ENCODE measurements around the gene ZNF718.
"Not testable (repeated sequence)": the region's sequence is repeated elsewhere in the genome, so short reads cannot be mapped to it uniquely, and the experiment has no call there.

The ZNF718 gene

DNA sequence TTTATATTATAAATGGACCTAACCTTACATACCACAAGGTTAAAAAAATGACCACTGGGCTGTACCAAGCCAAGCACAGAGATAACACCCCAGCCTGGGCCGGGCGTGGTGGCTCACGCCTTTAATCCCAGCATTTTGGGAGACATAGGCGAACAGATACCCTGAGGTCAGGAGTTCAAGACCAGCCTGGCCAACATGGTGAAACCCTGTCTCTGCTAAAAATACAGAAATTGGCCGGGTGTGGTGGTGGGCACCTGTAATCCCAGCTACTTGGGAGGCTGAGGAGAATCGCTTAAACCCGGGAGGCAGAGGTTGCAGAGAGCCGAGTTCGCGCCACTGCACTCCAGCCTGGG lies 403 bp upstream of the ZNF718 start:
- Mint-ChIP-seq H3K36me3 (ENCODE audit: low read depth) (peaks cover 47% of the 10 kb centered on the region), H3K4me1 (ENCODE audit: low read depth) (peaks cover 16% of the 10 kb centered on the region), H3K27ac (peak overlapping the region; percentile 100), H3K4me3 (peak overlapping the region; percentile 96), H3K9me3 (peaks cover 37% of the 10 kb centered on the region)
- DNase-seq (ENCODE audit: low spot score); H3K27me3 Mint-ChIP-seq (ENCODE audit: low read depth): not testable (repeated sequence)

DNA sequence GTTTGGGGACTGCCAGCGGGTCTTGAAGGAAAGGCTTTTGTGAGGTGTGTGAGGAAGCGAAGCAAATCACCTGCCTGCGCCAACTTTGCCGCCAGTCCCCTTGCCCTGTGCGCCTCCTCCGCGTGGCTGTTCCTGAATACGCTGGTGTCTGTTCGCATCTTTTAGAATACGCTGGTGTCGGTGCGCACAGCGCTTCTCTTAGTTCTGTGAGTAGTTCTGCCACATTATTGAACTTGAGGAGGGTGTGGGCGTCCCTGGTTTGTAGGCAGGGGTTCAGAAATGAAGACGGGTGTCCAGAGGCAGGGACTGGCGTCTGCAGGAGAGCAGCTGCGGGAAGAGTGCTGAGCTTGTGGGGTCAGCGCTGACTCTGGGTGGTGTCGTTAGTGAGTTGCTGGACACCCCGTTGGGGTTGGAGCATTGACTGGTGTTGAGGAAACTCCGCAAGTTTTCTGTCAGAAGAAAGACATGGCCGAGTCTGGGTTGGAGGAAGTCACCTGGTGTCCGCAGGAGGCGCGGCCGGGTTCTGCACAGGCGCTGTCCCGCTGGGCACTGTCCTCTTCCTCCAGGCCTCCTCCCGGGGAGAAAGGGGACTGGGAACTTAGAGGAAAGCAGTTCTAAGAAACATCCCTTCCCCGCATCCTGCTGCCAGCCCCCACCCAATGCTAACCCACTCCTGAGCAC lies 930 bp downstream of the ZNF718 start:
- peaks cover 16% of the 10 kb centered on the region for H3K4me1 Mint-ChIP-seq (ENCODE audit: low read depth)
- no peaks in the 10 kb centered on the region for H3K27me3 Mint-ChIP-seq (ENCODE audit: low read depth)
- H3K27ac Mint-ChIP-seq, result peak overlapping the region; percentile 100
- peaks cover 47% of the 10 kb centered on the region for H3K36me3 Mint-ChIP-seq (ENCODE audit: low read depth)
- H3K9me3 Mint-ChIP-seq, result peaks cover 33% of the 10 kb centered on the region
- peak; percentile 25 for DNase-seq (ENCODE audit: low spot score)
- peak overlapping the region; percentile 96 for H3K4me3 Mint-ChIP-seq

DNA sequence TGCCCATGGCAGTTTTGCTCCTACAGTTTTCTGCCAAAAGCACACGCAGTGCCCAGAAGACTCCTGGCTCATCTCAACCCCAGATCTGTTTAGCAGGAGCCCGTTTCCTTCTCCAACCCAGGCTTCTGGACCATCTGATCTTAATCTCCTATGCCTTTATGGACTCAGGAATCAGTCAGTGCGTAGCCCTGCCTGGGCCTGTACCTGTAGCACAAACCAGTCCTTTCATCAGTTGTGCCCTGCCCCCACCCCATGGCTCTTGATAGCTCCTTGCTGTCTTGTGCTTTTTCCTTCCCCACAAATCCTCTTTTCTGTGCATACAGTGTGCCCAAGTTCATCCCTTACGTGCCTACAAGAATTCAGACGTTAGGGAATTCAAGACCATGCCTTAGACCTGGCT lies 1.5 kb downstream of the ZNF718 start:
- no peak for DNase-seq (ENCODE audit: low spot score)
- peaks cover 46% of the 10 kb centered on the region for H3K36me3 Mint-ChIP-seq (ENCODE audit: low read depth)
- peaks cover 27% of the 10 kb centered on the region for H3K9me3 Mint-ChIP-seq
- peaks cover 16% of the 10 kb centered on the region for H3K4me1 Mint-ChIP-seq (ENCODE audit: low read depth)
- peak overlapping the region; percentile 100 for H3K27ac Mint-ChIP-seq
- no peaks in the 10 kb centered on the region for H3K27me3 Mint-ChIP-seq (ENCODE audit: low read depth)
- peak overlapping the region; percentile 96 for H3K4me3 Mint-ChIP-seq

DNA sequence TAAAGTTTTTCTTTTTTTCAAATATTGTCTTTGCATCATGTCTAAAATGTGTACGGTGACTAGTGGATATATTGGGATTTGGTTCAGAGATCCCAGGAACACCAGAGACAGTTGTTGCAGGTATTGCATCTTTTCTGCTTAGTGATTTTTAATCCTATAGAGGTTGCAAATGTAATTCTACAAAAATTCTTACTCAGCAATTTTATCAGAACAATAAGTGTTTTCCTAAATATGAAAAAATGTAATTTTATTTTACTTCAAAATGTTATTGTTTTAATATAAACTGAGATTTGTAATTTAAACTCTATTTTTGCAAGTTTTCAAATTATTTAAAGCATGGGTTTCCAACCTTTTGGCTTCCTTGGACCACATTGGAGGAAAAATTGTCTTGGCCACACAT lies 8.2 kb downstream of the ZNF718 start:
- Mint-ChIP-seq H3K27ac (no peak overlapping the region), H3K27me3 (ENCODE audit: low read depth) (no peaks in the 10 kb centered on the region), H3K4me1 (ENCODE audit: low read depth) (peaks cover 2% of the 10 kb centered on the region), H3K9me3 (peaks cover 30% of the 10 kb centered on the region), H3K4me3 (no peak overlapping the region), H3K36me3 (ENCODE audit: low read depth) (peaks cover 41% of the 10 kb centered on the region)
- DNase-seq (ENCODE audit: low spot score), result no peak

DNA sequence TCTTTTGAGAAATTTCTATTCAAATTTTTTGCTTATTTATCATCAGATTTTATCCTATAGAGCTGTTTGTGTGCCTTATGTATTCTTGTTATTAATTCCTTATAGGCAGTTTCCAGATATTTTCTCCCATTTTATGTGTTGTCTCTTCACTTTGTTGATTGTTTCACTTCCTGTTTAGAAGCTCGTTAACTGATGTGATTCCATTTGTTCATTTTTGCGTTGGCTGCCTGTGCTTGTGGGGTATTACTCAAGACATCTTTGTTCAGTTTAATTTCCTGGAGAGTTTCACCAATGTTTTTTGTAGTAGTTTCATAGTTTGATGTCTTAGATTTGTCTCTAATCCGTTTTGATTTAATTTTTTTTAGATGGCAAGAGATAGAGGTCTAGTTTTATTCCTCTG lies 14.6 kb downstream of the ZNF718 start:
- Mint-ChIP-seq H3K9me3 (peaks cover 77% of the 10 kb centered on the region), H3K27me3 (ENCODE audit: low read depth) (no peaks in the 10 kb centered on the region), H3K4me1 (ENCODE audit: low read depth) (peaks cover 2% of the 10 kb centered on the region), H3K36me3 (ENCODE audit: low read depth) (peaks cover 91% of the 10 kb centered on the region), H3K4me3 (no peak overlapping the region), H3K27ac (no peak overlapping the region)
- DNase-seq (ENCODE audit: low spot score), result no peak

- H3K4me1 Mint-ChIP-seq (ENCODE audit: low read depth), result peaks cover 2% of the 10 kb centered on the region
- peaks cover 93% of the 10 kb centered on the region for H3K36me3 Mint-ChIP-seq (ENCODE audit: low read depth)
- H3K9me3 Mint-ChIP-seq, result peaks cover 81% of the 10 kb centered on the region
- DNase-seq (ENCODE audit: low spot score), result no peak
- no peak overlapping the region for H3K27ac Mint-ChIP-seq
- H3K27me3 Mint-ChIP-seq (ENCODE audit: low read depth), result no peaks in the 10 kb centered on the region
- no peak overlapping the region for H3K4me3 Mint-ChIP-seq
These were observed 15.4 kb downstream of the ZNF718 start for GRCh38 chr4:139691-140090.

GRCh38 chr4:146621-147020 lies 22.3 kb downstream of the ZNF718 start:
- Mint-ChIP-seq H3K4me3 (no peak overlapping the region), H3K4me1 (ENCODE audit: low read depth) (no peaks in the 10 kb centered on the region), H3K9me3 (peaks cover 54% of the 10 kb centered on the region), H3K36me3 (ENCODE audit: low read depth) (peaks cover 75% of the 10 kb centered on the region), H3K27ac (no peak overlapping the region), H3K27me3 (ENCODE audit: low read depth) (no peaks in the 10 kb centered on the region)
- DNase-seq (ENCODE audit: low spot score), result no peak

DNA sequence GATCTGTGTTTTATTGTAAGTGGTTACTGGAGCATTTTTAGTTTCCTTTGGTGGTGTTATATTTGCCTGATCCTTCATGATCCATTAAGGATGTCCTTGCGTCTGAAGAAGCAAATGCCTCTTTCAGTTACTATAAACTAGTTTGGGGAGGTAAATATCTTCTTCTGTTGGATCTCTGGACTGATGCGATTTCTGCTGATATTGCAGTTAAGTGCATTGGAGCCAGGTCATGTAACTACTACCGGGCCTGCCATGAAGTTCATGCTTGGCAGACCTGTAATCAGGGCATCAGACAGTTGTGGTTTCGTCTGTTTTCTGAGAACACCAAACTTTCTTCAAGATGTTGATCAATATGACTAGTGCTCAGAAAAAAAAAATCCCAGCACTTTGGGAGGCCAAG lies 22.9 kb downstream of the ZNF718 start:
- Mint-ChIP-seq H3K36me3 (ENCODE audit: low read depth) (peaks cover 72% of the 10 kb centered on the region), H3K27me3 (ENCODE audit: low read depth) (no peaks in the 10 kb centered on the region), H3K4me1 (ENCODE audit: low read depth) (no peaks in the 10 kb centered on the region), H3K4me3 (no peak overlapping the region), H3K27ac (no peak overlapping the region), H3K9me3 (peaks cover 52% of the 10 kb centered on the region)
- DNase-seq (ENCODE audit: low spot score), result no peak

GRCh38 chr4:161496-162284 lies 37.4 kb downstream of the ZNF718 start:
- Mint-ChIP-seq H3K9me3 (peaks cover 55% of the 10 kb centered on the region), H3K36me3 (ENCODE audit: low read depth) (peaks cover 42% of the 10 kb centered on the region), H3K27me3 (ENCODE audit: low read depth) (no peaks in the 10 kb centered on the region), H3K4me1 (ENCODE audit: low read depth) (no peaks in the 10 kb centered on the region), H3K4me3 (no peak overlapping the region), H3K27ac (no peak overlapping the region)
- no peak for DNase-seq (ENCODE audit: low spot score)

GRCh38 chr4:169640-170039 lies 45.3 kb downstream of the ZNF718 start:
- not testable (repeated sequence) for H3K4me1 Mint-ChIP-seq (ENCODE audit: low read depth)
- peaks cover 58% of the 10 kb centered on the region for H3K9me3 Mint-ChIP-seq

DNA sequence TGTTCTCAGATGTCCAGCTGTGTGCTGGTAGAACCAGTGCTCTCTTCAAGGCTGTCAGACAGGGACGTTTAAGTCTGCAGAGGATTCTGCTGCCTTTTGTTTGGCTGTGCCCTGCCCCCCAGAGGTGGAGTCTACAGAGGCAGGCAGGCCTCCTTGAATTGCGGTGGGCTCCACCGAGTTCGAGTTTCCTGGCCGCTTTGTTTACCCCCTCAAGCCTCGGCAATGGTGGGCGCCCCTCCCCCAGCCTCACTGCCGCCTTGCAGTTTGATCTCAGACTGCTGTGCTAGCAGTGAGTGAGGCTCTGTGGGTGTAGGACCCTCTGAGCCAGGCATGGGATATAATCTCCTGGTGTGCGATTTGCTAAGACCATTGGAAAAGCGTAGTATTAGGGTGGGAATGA lies 47.0 kb downstream of the ZNF718 start:
- H3K4me1 Mint-ChIP-seq (ENCODE audit: low read depth); H3K4me3 Mint-ChIP-seq; DNase-seq (ENCODE audit: low spot score); H3K27me3 Mint-ChIP-seq (ENCODE audit: low read depth); H3K27ac Mint-ChIP-seq: not testable (repeated sequence)
- H3K36me3 Mint-ChIP-seq (ENCODE audit: low read depth), result peaks cover 32% of the 10 kb centered on the region
- peaks cover 66% of the 10 kb centered on the region for H3K9me3 Mint-ChIP-seq

More at GRCh38 chr4:169640-170039, 45.3 kb downstream of the ZNF718 start:
- not testable (repeated sequence) for H3K4me3 Mint-ChIP-seq; H3K27me3 Mint-ChIP-seq (ENCODE audit: low read depth); DNase-seq (ENCODE audit: low spot score); H3K27ac Mint-ChIP-seq
- H3K36me3 Mint-ChIP-seq (ENCODE audit: low read depth), result peaks cover 27% of the 10 kb centered on the region

DNA sequence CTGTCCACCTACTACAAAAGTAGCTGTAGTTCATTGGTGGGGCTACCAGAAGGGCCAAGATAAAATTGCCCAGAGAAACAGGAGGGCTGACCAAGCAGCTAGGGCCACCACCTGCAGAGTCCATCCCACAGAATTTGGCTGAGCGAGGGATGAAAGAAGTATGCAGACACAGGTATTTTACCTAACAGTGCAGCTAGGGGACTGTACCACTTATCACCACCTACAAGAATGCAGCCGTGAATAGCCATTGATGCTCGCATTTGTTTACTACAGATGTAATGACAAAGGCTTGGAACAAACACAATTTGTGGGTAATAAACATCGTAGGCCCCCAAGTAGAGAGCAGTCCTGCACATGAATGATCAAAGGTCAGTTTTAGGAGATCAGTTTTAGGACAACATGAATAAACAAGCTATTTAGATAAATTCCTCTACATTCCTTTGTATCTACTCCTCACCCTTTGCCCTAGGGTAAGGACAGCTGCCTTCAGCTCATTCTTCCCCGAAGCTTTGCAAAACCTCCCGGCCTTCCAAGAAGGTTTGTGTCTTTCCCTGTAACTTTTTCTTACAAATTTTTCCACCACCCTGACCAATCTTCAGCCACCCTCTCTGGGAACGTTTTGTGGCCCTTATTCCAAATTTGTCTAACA lies 49.5 kb downstream of the ZNF718 start:
- H3K9me3 Mint-ChIP-seq, result peaks cover 74% of the 10 kb centered on the region
- no peaks in the 10 kb centered on the region for H3K4me1 Mint-ChIP-seq (ENCODE audit: low read depth)
- no peak overlapping the region for H3K4me3 Mint-ChIP-seq
- no peaks in the 10 kb centered on the region for H3K27me3 Mint-ChIP-seq (ENCODE audit: low read depth)
- no peak overlapping the region for H3K27ac Mint-ChIP-seq
- DNase-seq (ENCODE audit: low spot score), result no peak
- peaks cover 31% of the 10 kb centered on the region for H3K36me3 Mint-ChIP-seq (ENCODE audit: low read depth)

DNA sequence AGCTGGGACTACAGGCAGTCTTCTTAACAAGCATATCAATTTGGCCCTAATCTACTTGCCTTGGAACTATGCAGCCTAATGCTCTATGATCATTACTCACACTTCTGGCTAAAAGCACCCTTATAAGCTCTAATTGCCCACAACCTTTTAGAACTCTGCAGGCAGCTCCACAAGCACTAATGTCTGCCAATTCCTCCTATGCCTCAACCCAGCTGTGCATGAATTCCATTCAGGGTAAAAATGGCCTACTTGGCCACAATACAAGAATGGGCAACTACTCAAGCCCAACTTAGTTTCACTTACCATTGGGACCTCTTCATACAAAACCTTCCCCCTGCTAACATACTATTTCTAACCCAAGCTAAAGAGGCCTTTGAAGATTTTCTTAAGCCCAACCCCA lies 51.7 kb downstream of the ZNF718 start:
- Mint-ChIP-seq H3K9me3 (peaks cover 69% of the 10 kb centered on the region), H3K27ac (no peak overlapping the region), H3K36me3 (ENCODE audit: low read depth) (peaks cover 21% of the 10 kb centered on the region)

GRCh38 chr4:176995-177394 lies 52.7 kb downstream of the ZNF718 start:
- H3K4me3 Mint-ChIP-seq, result no peak overlapping the region
- peaks cover 17% of the 10 kb centered on the region for H3K36me3 Mint-ChIP-seq (ENCODE audit: low read depth)
- H3K9me3 Mint-ChIP-seq, result peaks cover 72% of the 10 kb centered on the region
- H3K27ac Mint-ChIP-seq, result no peak overlapping the region
- no peak for DNase-seq (ENCODE audit: low spot score)
- no peaks in the 10 kb centered on the region for H3K4me1 Mint-ChIP-seq (ENCODE audit: low read depth)
- no peaks in the 10 kb centered on the region for H3K27me3 Mint-ChIP-seq (ENCODE audit: low read depth)

More for the DNA sequence above, 51.7 kb downstream of the ZNF718 start:
- H3K4me3 Mint-ChIP-seq, result no peak overlapping the region
- no peaks in the 10 kb centered on the region for H3K27me3 Mint-ChIP-seq (ENCODE audit: low read depth)
- no peak for DNase-seq (ENCODE audit: low spot score)
- H3K4me1 Mint-ChIP-seq (ENCODE audit: low read depth), result no peaks in the 10 kb centered on the region

Data from T-helper 2 cell treated with Interferon-gamma antibody and Interleukin-4, amounts not matched to agents 5 μg/mL and 100 μg/mL, for 36 hours (primary cell).